Osteocyte (in vitro differentiated cells): Measurements from ENCODE around the gene ZBTB5. TPM values are rescaled to one million over a fixed set of nuclear protein-coding genes. Genes with fewer than 3 reads are reported as not detected.

Experiments used
- DNase-seq: peaks from one replicate; pipeline ENCODE4 v3.0.0; 2021; ENCODE audit warnings: mixed read lengths; ENCODE audit not compliant: unreplicated experiment; ENCODE audit errors: extremely low spot score
- H3K27ac Mint-ChIP-seq: one replicate; pipeline ENCODE4 v1.8.0; 2021; ENCODE audit warnings: mild to moderate bottlenecking, mixed read lengths; ENCODE audit not compliant: unreplicated experiment
- H3K27me3 Mint-ChIP-seq: one replicate; pipeline ENCODE4 v1.8.0; 2021; ENCODE audit warnings: mixed read lengths; ENCODE audit not compliant: unreplicated experiment
- H3K36me3 Mint-ChIP-seq: one replicate; pipeline ENCODE4 v1.8.0; 2021; ENCODE audit warnings: mixed read lengths; ENCODE audit not compliant: unreplicated experiment
- H3K4me1 Mint-ChIP-seq: one replicate; pipeline ENCODE4 v1.8.0; 2021; ENCODE audit warnings: mixed read lengths; ENCODE audit not compliant: unreplicated experiment
- H3K4me3 Mint-ChIP-seq: one replicate; pipeline ENCODE4 v1.8.0; 2021; ENCODE audit warnings: mild to moderate bottlenecking, moderate library complexity, mixed read lengths; ENCODE audit not compliant: unreplicated experiment
- H3K9me3 Mint-ChIP-seq: one replicate; pipeline ENCODE4 v1.8.0; 2021; ENCODE audit warnings: mixed read lengths; ENCODE audit not compliant: unreplicated experiment
- total RNA-seq: library from RNA; stranded (reverse); gene quantifications from 2 replicates; pipeline ENCODE4 v1.2.1, GENCODE V29; 2021
- TF ChIP-seq, protein P1 (sequence below): fragments of 200-600 bp; sonication (generic); IDR thresholded peaks from 2 replicates; pipeline ENCODE4 v1.5.0; 2021; ENCODE audit warnings: antibody characterized with exemption, mild to moderate bottlenecking, moderate library complexity

The ZBTB5 gene
- total RNA-seq, 1 donor from 2014 or later = 16.3 TPM

GRCh38 chr9:37437010-37437409, 28.2 kb downstream of the ZBTB5 start:
- no peak for DNase-seq
- H3K36me3 Mint-ChIP-seq = peaks cover 43% of the 10 kb centered on the region
- H3K27me3 Mint-ChIP-seq = no peaks in the 10 kb centered on the region
- no peak overlapping the region for H3K4me3 Mint-ChIP-seq
- H3K9me3 Mint-ChIP-seq = no peaks in the 10 kb centered on the region
- TF ChIP-seq, protein P1, sequence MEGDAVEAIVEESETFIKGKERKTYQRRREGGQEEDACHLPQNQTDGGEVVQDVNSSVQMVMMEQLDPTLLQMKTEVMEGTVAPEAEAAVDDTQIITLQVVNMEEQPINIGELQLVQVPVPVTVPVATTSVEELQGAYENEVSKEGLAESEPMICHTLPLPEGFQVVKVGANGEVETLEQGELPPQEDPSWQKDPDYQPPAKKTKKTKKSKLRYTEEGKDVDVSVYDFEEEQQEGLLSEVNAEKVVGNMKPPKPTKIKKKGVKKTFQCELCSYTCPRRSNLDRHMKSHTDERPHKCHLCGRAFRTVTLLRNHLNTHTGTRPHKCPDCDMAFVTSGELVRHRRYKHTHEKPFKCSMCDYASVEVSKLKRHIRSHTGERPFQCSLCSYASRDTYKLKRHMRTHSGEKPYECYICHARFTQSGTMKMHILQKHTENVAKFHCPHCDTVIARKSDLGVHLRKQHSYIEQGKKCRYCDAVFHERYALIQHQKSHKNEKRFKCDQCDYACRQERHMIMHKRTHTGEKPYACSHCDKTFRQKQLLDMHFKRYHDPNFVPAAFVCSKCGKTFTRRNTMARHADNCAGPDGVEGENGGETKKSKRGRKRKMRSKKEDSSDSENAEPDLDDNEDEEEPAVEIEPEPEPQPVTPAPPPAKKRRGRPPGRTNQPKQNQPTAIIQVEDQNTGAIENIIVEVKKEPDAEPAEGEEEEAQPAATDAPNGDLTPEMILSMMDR = no peak
- no peaks in the 10 kb centered on the region for H3K4me1 Mint-ChIP-seq
- H3K27ac Mint-ChIP-seq = no peak overlapping the region

DNA sequence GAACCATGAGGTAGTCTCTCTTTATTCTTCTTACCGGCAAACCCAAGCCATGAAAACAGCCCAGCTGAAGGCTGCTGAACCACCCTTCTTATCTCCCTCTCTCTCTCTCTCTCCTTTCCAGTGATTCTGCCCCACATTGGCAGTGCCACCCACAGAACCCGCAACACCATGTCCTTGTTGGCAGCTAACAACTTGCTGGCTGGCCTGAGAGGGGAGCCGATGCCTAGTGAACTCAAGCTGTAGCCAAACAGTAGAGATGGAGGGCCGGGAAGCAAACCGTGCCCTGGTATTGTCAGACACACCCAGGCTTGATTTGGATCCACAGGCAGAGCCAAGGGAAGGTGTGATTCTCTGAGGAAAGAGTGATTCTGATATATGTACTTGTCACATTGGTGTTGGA, 28.7 kb downstream of the ZBTB5 start:
- Mint-ChIP-seq H3K4me3 (no peak overlapping the region), H3K4me1 (no peaks in the 10 kb centered on the region), H3K36me3 (peaks cover 38% of the 10 kb centered on the region), H3K9me3 (no peaks in the 10 kb centered on the region), H3K27me3 (no peaks in the 10 kb centered on the region), H3K27ac (no peak overlapping the region)
- TF ChIP-seq, protein P1 = no peak
- DNase-seq = no peak

DNA sequence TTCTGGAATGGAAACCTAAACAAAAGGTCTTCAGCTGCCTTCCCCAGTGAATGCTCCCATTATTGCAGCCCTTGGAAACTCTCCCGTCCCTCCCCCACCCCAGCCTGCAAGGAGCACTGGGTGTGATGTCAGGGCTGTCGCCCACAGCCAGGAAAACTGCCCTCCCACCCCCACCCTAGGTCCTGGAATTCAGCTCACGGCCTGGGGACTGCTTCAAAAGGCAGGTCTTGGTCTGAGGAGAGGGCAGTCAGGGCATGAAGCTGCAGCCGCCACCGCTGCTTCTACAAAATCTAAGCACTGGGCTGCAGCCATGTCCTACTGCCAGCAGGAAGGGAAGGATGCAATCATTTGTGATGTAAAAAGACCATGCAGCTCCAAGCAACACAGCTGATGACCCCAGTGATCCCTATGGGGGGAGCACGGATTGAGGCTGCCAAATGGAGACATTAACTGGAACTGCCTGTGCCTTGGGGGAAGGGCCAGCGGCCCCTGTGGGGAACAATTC, 31.3 kb downstream of the ZBTB5 start:
- Mint-ChIP-seq H3K36me3 (peaks cover 24% of the 10 kb centered on the region), H3K4me1 (no peaks in the 10 kb centered on the region), H3K4me3 (no peak overlapping the region), H3K9me3 (no peaks in the 10 kb centered on the region), H3K27ac (no peak overlapping the region), H3K27me3 (no peaks in the 10 kb centered on the region)
- TF ChIP-seq, protein P1 = no peak
- DNase-seq = no peak

GRCh38 chr9:37432020-37432419, 33.2 kb downstream of the ZBTB5 start:
- Mint-ChIP-seq H3K27me3 (no peaks in the 10 kb centered on the region), H3K36me3 (peaks cover 22% of the 10 kb centered on the region), H3K9me3 (no peaks in the 10 kb centered on the region), H3K4me1 (no peaks in the 10 kb centered on the region), H3K4me3 (no peak overlapping the region), H3K27ac (no peak overlapping the region)
- DNase-seq = no peak
- TF ChIP-seq, protein P1 = no peak

- Mint-ChIP-seq H3K27ac (no peak overlapping the region), H3K27me3 (no peaks in the 10 kb centered on the region), H3K9me3 (no peaks in the 10 kb centered on the region), H3K4me3 (no peak overlapping the region), H3K36me3 (peaks cover 23% of the 10 kb centered on the region), H3K4me1 (no peaks in the 10 kb centered on the region)
- no peak for DNase-seq
- TF ChIP-seq, protein P1 = no peak
These were observed 34.2 kb downstream of the ZBTB5 start for GRCh38 chr9:37430841-37431597.
